ENCODE results near the gene MAPK10.

DNA sequence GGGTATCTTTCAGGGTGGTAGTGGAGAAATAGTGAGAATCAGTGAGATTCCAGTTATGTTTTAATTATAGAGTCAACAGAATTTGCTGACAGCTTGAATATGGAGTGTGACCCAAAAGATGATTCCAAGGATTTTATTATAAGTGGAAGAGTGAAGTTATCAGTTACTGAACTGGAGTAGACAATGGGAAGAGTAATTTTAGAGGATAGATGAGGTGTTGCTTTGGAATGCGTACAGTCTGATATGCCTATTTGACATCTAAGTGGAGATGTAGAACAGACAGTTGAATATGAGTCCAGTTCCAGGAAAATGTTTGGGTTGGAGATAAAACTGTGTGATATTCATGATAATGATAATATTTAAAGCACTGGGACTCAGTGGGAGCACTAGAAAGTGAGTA is 174.2 kb downstream of the MAPK10 start:
- TF ChIP-seq, protein P1, sequence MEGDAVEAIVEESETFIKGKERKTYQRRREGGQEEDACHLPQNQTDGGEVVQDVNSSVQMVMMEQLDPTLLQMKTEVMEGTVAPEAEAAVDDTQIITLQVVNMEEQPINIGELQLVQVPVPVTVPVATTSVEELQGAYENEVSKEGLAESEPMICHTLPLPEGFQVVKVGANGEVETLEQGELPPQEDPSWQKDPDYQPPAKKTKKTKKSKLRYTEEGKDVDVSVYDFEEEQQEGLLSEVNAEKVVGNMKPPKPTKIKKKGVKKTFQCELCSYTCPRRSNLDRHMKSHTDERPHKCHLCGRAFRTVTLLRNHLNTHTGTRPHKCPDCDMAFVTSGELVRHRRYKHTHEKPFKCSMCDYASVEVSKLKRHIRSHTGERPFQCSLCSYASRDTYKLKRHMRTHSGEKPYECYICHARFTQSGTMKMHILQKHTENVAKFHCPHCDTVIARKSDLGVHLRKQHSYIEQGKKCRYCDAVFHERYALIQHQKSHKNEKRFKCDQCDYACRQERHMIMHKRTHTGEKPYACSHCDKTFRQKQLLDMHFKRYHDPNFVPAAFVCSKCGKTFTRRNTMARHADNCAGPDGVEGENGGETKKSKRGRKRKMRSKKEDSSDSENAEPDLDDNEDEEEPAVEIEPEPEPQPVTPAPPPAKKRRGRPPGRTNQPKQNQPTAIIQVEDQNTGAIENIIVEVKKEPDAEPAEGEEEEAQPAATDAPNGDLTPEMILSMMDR (IDR thresholded peaks at IDR 0.05), result no peak
- TF ChIP-seq POLR2AphosphoS5 (IDR thresholded peaks at IDR 0.05) (no peak), EP300 (IDR thresholded peaks at IDR 0.05) (no peak), POLR2A (IDR thresholded peaks at IDR 0.05) (no peak)
